HG02943 (cell line): Measurements from ENCODE around the gene THRAP3.
"Not testable (repeated sequence)": the region's sequence is repeated elsewhere in the genome, so short reads cannot be mapped to it uniquely, and the experiment has no call there.

Experiments used
- ATAC-seq: cut with Tn5 transposase; IDR thresholded peaks from one replicate; pipeline ENCODE4 v1.9.1; 2021; ENCODE audit warnings: mild to moderate bottlenecking, low read depth, moderate library complexity; ENCODE audit not compliant: unreplicated experiment

The THRAP3 gene

DNA sequence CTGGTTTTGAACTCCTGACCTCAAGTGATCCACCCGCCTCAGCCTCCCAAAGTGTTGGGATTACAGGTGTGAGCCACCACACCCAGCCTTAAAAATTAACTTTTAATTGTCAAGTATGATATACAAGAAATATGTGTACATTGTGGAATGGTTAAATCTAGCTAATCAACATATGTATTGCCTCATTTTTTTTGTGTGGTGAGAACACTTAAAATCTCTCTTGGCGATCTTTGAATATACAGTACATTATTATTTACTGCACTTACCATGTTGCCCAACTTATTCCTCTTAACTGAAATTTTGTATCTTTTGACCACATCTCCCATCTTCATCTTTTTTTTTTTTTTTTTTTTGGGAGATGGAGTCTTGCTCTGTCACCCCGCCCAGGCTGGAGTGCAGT lies 23.3 kb downstream of the THRAP3 start:
- no peak for ATAC-seq

DNA sequence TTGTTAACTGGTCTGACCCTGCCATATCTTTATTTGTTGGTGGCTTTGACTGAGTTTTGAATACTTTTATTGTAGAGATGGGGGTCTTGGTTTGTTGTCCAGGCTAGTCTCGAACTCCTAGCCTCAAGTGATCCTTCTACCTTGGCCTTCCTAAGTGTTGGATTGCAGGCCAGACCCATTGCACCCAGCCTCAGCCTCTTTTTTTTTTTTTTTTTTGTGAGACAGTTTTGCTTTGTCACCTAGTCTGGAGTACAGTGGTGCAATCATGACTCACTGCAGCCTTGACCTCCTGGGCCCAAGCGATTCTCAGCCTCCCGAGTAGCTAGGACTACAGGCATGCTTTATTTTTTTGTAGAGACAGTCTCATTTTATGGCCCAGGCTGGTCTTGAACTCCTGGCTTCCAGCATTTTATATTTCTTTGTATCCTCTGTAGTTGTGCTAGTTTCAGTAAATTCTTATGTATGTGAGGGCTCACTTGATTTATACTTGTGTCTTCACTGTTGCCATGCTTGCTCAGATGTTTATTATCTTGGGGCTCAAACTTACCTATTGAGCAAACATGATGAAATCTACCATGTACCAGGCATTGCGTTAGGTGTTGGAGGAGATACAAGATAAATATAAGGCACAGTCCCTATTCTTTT lies 24.1 kb downstream of the THRAP3 start:
- ATAC-seq, result no peak

DNA sequence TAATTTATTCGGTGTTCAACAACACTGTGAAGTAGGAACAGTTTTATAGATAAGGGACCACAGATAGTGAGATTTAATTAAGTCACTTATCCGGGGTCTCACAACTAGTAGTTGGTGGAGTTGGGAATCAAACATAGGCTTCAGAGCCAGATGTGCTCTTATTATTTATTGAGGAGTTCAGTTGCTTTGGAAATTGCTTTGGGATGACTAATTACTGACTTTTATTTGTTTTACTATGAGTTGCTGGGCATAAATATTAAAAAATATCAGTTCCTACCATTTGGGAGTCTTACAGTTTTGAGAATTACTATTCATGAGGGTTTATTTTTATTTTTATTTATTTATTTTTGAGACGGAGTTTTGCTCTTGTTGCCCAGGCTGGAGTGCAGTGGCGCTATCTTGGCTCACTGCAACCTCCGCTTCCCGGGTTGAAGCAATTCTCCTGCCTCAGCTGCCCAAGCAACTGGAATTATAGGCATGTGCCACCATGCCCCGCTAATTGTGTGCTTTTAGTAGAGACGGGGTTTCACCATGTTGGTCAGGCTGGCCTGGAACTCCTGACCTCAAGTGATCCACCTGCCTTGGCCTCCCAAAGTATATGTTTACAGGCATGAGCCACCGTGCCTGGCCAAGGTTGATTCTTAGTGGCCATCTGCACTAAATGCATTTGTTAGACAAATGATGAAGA lies 27.7 kb downstream of the THRAP3 start:
- no peak for ATAC-seq

DNA sequence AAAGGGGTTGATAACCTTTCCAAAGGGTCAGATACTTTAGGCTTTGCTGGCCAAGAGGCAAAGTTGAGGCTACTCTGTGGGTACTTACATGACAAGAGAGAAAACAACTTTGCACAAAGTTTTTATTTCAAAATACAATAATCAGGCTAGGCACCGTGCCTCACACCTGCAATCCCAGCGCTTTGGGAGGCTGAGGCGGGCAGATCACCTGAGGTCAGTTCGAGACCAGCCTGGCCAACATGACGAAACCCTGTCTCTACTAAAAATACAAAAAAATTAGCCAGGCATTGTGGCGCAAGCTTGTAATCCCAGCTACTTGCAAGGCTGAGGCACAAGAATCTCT lies 28.2 kb downstream of the THRAP3 start:
- ATAC-seq, result not testable (repeated sequence)

DNA sequence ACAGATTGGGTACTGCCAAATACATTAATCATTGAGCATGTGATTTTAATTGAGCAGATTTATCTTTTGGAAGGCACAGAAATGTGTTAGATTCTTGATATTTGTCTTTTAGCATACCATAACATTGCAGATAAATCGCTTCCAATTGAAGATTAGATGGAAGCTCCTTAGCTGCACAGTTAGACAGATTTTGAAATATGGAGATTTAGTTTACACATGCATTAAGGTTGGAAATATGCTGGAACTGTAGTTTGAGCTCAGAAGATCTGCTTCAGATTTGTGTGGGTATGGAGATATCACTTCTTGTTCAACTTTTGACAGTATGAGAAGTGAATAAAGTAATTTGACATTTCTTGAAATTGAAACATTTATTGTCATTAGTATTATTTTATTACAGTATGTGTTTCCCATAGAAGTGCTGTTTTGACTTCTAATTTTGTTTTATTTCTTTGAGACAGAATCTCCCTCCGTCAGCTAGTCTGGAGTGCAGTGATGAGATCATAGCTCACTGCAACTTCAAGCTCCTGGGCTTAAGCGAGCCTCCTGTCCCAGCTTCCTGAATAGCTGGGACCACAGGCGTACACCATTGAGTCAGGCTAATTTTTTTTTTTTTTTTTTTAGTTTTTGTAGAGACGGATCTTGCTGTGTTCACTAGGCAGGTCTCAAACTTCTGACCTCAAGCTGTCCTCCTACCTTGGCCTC lies 29.1 kb downstream of the THRAP3 start:
- no peak for ATAC-seq

DNA sequence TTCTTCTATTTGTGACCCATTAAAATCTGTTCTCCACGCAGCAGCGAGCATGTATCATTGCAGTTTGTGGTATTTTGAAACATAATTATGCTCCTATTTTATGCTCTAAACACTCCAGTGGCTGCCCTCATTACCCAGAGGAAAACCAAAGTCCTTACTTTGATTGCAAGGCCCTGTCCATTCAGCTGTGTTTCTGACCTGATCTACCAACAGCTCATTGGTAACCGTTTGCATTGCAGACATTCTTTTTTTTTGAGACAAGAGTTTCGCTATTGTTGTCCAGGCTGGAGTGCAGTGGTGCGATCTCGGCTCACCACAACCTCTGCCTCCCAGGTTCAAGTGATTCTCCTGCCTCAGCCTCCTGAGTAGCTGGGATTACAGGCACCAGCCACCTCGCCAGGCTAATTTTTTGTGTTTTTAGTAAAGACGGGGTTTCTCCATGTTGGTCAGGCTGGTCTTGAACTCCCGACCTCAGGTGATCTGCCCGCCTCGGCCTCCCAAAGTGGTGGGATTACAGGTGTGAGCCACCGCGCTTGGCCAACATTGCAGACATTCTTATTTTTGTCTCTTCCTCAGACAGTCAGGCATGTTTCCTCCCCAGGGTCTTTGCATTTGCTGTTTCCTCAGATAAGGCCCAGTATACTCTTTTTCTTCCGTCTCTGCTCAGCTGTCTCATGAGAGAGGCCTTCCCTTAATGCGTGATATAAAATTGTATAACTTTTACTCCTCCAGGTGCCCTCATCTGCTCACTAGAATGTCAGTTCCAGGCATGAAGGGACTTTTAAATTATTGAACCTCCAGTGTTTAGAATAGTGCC lies 32.5 kb downstream of the THRAP3 start:
- ATAC-seq, result no peak

DNA sequence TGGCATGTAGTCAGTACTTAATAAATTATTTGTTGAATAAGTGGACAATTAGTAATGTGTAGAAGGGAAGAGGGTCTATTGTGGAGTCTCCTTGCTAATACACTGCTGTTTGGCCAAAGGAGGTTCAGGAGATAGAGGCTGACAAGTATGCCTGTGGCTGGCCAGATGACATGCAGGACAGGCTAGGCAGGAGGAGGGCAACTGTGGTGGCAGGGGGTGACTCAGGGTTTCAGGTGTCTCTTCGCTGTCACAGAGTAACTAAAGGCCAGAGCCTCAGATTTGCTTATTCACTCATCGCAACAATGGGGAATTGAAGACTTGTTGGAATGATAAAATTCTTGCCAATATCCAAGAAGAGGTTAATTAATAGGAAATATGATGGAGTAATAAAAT lies 33.1 kb downstream of the THRAP3 start:
- ATAC-seq, result no peak

DNA sequence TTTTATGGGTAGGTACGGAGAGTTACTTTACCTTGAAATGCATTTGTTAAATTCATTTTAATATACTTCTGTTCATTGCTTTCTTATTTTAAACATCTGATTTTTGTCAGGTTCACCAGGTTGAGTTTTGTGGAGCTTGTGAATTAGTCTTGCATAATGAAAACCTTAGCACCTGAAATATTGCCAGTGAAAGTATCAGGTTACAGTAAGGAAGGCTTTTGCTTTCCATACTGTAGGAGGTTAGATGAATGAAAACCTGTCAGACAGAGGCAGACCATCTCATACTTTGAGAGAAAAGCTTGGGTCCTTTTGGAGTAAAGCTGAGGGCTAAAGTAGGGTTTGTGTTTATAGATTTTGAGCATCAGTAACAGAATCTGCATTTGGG lies 34.7 kb downstream of the THRAP3 start:
- ATAC-seq, result no peak

DNA sequence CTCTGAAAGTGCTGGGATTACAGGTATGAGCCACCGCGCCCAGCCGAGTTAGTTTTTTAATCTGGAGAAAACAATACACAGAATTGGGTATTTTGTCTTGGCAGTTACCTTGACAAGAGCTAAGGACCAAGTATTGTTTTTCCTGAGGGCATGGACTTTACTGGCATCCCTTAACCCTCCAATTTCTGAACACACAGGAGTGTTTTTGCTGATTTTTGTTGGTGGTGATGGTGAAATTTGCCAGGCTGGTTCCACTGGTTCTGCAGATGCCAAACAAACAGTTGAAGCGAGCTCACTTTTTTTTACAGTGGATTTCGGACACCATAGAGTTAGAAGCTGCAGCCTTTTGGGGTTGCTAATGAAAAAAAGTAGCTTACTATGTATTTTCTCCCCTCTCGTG lies 44.7 kb downstream of the THRAP3 start:
- ATAC-seq, result no peak

DNA sequence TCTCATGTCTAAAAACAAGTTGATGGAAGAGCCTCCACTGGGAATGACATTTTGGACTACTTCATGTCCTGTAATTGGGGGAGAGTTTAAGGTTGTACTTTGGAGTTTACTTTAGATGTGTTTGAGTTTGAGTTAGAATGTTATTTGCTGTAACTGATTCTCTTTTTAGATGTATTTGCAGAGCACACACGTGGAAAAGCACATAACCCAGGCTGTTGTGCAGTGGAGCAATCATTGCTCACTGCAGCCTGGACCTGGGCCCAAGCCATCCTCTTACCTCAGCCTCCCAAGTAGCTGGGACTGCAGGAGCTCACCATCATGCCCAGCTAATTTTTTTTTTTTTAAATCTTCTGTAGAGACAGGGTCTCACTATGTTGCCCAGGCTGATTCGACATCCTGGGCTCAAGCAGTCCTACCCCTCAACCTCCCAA lies 45.2 kb downstream of the THRAP3 start:
- ATAC-seq, result no peak

DNA sequence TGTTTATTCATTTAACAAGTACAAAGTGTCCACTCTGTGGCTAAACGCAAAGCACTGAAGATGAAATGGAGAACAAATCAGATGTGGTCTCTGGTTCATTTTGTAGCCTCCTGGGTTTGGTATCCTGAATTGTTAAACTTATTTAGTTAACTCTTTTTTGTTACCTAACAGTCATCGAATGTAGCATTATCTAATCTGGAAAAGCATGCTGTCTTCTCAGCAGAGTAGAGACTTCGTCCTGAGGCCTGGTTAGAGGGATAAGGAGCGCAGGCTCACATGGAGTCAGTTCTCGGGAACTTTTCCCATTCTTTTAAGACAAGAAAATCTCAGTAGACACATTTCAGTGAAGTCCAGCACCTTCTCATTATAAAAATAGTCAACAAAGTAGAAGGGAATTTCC lies 48.8 kb downstream of the THRAP3 start:
- no peak for ATAC-seq

DNA sequence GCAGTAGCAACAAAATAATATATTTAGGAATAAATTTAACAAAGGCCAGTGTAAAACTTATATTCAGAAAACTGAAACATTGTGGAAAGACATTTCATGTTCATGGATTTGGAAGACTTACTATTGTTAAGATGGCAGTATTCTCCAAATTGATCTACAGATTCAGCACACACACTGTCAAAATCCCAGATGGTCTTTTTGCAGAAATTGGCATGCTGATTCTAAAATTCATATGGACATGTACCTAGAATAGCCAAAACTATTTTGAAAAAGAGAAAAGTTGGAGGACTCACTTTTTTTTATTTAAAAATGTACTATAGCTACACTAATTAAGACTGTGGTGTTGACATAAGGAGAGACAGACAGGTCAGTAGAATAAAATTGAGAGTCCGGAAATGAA lies 50.0 kb downstream of the THRAP3 start:
- ATAC-seq, result no peak

DNA sequence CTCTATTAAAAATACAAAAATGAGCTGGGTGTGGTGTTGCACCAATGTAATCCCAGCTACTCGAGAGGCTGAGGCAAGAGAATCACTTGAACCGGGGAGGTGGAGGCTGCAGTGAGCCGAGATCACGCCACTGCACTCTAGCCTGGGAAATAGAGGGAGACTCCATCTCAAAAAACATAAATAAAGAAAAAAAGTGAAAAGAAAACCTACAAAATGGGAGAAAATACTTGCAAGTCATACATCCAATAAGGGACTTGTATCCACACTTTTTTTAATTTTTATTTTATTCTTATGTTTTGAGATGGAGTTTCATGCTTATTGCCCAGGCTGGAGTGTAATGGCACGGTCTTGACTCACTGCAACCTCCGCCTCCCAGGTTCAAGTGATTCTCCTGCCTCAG lies 52.4 kb downstream of the THRAP3 start:
- ATAC-seq, result no peak

DNA sequence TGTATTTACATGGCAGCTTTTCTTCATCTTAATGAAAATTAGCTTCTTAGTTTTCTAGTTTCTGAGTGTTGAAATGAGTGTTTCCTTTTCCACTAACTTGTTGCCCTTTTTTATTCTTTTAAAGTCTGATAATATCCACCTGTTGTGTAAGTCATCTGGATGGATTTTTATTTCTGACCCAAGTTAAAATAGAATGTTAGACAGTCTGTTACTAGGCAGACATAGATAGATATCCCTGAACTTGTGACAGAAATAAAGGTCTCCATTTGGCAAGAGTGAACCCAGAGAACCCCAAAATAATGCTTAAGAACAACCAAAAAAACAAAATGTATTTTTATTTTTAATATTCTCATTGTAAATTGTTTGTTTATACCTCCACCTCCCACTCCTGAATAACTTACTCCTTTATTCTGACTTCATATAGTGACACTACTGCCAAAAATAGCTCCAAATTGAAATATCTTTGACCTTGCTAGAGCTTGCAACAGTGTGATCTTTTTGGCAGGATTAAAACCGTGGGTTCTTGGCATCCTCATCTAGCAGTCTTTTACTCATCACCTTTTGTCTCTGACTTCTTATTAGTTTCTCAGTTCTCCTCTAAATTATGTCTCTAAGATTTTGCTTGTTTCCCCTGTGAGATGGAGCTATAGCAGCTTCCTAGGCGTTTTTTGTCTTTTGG lies 55.0 kb downstream of the THRAP3 start:
- no peak for ATAC-seq

DNA sequence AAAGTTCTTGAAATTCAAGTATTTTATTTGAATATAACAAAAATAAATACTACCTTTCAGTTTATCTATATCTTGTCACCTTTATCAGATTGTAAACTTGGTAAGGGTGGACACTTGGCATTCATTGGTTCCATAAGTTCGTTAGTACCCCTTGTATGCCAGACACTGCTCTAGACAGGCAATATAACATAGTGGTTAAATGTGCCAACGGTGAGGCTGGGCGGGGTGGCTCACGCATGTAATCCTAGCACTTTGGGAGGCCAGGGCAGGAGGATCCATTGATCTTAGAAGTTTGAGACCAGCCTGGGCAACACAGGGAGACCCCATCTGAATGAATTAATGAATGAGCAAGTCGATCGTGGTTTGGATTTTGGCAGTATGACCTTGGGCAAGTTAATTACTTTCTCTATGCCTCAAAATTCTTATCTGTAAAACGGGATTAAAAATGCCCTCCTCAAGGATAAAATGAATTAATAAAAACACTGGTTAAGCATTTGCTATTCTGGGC lies 55.6 kb downstream of the THRAP3 start:
- no peak for ATAC-seq

DNA sequence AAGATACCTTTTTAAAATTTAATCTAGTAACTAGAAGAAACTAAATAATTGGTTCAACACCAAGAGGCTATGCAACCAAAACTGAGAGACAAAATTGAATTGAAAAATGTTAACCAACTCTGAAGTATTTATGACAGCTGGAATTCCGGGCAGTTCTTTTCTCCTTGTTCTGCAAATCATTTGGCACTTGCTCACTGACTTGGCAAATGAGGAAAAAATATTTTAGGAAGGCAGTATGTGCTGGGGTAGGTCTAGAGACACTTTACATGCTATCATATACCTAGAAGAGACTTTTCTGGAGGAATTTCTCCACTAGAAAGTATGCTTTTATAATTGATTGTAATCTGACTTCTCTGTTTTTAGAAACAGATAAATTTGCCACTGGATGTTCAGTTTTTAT lies 59.8 kb downstream of the THRAP3 start:
- ATAC-seq, result no peak

DNA sequence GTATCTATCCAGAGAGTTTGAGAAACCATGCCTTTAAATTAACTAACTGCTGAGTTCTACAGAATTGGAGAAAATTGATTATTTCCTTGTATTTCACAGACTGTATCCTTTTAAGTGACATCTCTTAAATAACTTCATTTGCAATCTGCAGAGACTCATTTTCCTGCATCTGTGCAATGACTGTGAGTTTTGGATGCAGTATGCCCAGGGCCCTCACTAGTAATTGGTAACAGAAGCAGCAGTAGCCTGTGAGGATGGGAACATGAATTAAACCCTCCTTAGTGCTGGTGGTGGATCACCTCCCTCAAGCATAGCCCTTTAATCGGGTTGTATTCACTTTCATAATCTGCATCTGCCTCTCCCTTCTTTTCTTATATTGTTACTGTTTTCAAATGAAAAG lies 60.3 kb downstream of the THRAP3 start:
- ATAC-seq, result no peak

DNA sequence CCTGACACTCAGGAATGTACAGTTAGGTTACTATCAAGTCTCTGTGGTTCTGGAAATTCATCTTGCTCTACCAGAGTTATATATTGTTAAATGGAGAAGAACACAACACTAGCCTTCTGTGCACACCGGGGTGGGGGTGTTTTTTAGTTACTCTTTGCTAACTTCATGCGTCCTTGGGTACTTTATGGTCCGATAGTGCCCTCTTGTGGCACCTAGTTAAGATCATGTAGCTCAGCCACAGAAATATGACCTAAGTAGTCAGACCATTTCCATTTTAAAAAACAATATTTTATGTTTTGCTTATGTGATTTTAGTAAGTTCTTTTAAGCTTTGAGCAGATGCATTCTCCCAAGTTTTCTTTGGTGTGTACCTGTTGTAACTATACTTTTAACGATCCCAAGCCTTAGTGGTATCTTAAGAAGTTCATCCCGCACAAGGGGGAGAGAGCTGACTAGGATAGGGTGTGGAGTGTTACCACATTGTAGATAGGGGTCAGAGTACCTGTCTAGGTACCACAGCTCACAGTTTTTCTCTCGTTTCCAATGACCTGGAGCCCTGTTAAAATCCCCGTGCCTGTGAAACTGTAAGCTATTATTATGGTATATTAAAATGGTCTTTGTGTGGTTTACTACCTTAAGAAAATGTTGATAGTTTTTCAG lies 61.3 kb downstream of the THRAP3 start:
- ATAC-seq, result no peak

DNA sequence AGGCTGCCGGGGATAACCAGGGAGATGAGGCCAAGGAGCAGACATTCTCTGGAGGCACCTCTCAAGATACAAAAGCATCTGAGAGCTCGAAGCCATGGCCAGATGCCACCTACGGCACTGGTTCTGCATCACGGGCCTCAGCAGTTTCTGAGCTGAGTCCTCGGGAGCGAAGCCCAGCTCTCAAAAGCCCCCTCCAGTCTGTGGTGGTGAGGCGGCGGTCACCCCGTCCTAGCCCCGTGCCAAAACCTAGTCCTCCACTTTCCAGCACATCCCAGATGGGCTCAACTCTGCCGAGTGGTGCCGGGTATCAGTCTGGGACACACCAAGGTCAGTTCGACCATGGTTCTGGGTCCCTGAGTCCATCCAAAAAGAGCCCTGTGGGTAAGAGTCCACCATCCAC lies 62.6 kb downstream of the THRAP3 start:
- ATAC-seq, result no peak

DNA sequence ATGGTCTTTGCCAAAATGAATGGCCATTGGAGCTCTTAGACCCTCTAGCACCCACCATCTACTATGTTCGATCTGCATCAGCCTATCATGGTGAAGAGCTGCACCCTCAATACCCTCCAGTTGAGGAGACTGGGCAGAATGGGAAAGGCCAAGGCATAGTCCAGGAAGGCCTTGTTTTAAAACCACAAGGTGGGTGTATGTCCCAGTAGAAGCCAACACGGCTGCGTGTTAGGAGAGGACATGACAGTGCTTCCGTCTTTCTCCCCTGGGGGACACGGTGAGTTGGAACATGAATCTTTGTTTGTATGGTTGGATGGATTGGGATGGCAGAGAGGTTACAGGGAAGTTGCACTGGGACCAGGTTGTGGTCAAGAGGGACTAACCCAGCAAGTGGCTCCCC lies 63.4 kb downstream of the THRAP3 start:
- no peak for ATAC-seq
